Parathyroid adenoma (tissue), 2 donors: ENCODE results near the gene VAV1.

ENCODE experiments used
- H2AFZ ChIP-seq: fragments of 300-600 bp; sonication (generic); one replicate; pipeline ENCODE4 v1.7.0; 2017; ENCODE audit warnings: antibody characterized with exemption, mild to moderate bottlenecking
- H3K27ac ChIP-seq: fragments of 300-600 bp; sonication (generic); one replicate; pipeline ENCODE4 v1.7.0; 2017
- H3K27me3 ChIP-seq: fragments of 300-600 bp; sonication (generic); one replicate; pipeline ENCODE4 v1.7.0; 2017; ENCODE audit warnings: low read length; ENCODE audit not compliant: control insufficient read depth, insufficient read depth
- H3K36me3 ChIP-seq: fragments of 300-600 bp; sonication (generic); one replicate; pipeline ENCODE4 v1.7.0; 2017; ENCODE audit warnings: low read length; ENCODE audit not compliant: control insufficient read depth, insufficient read depth
- H3K4me1 ChIP-seq: fragments of 300-600 bp; sonication (generic); one replicate; pipeline ENCODE4 v1.7.0; 2017; ENCODE audit warnings: control low read depth
- H3K4me2 ChIP-seq: fragments of 300-600 bp; sonication (generic); one replicate; pipeline ENCODE4 v1.7.0; 2017; ENCODE audit warnings: low read length
- H3K4me3 ChIP-seq: fragments of 300-600 bp; sonication (generic); one replicate; pipeline ENCODE4 v1.7.0; 2017; ENCODE audit warnings: low read depth, low read length
- H3K79me2 ChIP-seq: fragments of 300-600 bp; sonication (generic); one replicate; pipeline ENCODE4 v1.7.0; 2017; ENCODE audit warnings: control low read depth
- H3K9ac ChIP-seq: fragments of 300-600 bp; sonication (generic); one replicate; pipeline ENCODE4 v1.7.0; 2017; ENCODE audit warnings: mild to moderate bottlenecking
- H3K9me3 ChIP-seq: fragments of 300-600 bp; sonication (generic); one replicate; pipeline ENCODE4 v1.7.0; 2017; ENCODE audit warnings: low read length; ENCODE audit not compliant: control insufficient read depth
- CTCF ChIP-seq: fragments of 300-600 bp; sonication (generic); IDR thresholded peaks from one replicate; pipeline ENCODE4 v1.7.0; 2017; ENCODE audit warnings: antibody characterized with exemption, mild to moderate bottlenecking
- donor health status: primary hyperparathyroidism.

VAV1 gene

GRCh38 chr19:6877766-6878165 is 105.3 kb downstream of the VAV1 start:
- no peak for TF ChIP-seq CTCF

GRCh38 chr19:6886277-6886897 is 113.9 kb downstream of the VAV1 start:
- Histone ChIP-seq H2AFZ (no peak overlapping the region), H3K9ac (no peak overlapping the region), H3K9me3 (no peaks in the 10 kb centered on the region), H3K36me3 (no peaks in the 10 kb centered on the region), H3K4me1 (no peaks in the 10 kb centered on the region), H3K79me2 (no peaks in the 10 kb centered on the region), H3K27ac (no peak overlapping the region), H3K27me3 (no peaks in the 10 kb centered on the region), H3K4me2 (no peak overlapping the region), H3K4me3 (no peak overlapping the region)
- no peak for TF ChIP-seq CTCF

More at GRCh38 chr19:6877766-6878165, 105.3 kb downstream of the VAV1 start:
- H3K4me2 ChIP-seq = no peak overlapping the region
- H3K36me3 ChIP-seq = no peaks in the 10 kb centered on the region
- no peak overlapping the region for H2AFZ ChIP-seq
- H3K79me2 ChIP-seq = no peaks in the 10 kb centered on the region
- no peaks in the 10 kb centered on the region for H3K9me3 ChIP-seq
- H3K27ac ChIP-seq = no peak overlapping the region
- no peak overlapping the region for H3K4me3 ChIP-seq
- H3K9ac ChIP-seq = no peak overlapping the region
- H3K27me3 ChIP-seq = no peaks in the 10 kb centered on the region
- H3K4me1 ChIP-seq = no peaks in the 10 kb centered on the region

GRCh38 chr19:6887316-6887715 is 114.8 kb downstream of the VAV1 start, which contains the start of gene ADGRE1:
Gene ADGRE1, plus strand, starts transcription at chr19:6887579. Its CDS starts 30 bp downstream, at chr19:6887609.
- Histone ChIP-seq H3K4me3 (no peak within 1 kb of the TSS), H2AFZ (no peak within 1 kb of the TSS), H3K4me1 (no peaks in the 10 kb centered on the region), H3K79me2 (no peaks in the 10 kb centered on the region), H3K36me3 (no peaks in the 10 kb centered on the region), H3K27me3 (no peaks in the 10 kb centered on the region), H3K9me3 (no peaks in the 10 kb centered on the region), H3K9ac (no peak within 1 kb of the TSS), H3K27ac (no peak within 1 kb of the TSS), H3K4me2 (no peak within 1 kb of the TSS)
- no peak for TF ChIP-seq CTCF

GRCh38 chr19:6888967-6889366 is 116.5 kb downstream of the VAV1 start:
- no peak overlapping the region for H3K4me3 ChIP-seq
- no peak overlapping the region for H3K9ac ChIP-seq
- H3K9me3 ChIP-seq = no peaks in the 10 kb centered on the region
- no peak for TF ChIP-seq CTCF
- H3K4me2 ChIP-seq = no peak overlapping the region
- no peak overlapping the region for H3K27ac ChIP-seq
- no peaks in the 10 kb centered on the region for H3K36me3 ChIP-seq
- H3K27me3 ChIP-seq = no peaks in the 10 kb centered on the region
- no peak overlapping the region for H2AFZ ChIP-seq
- H3K4me1 ChIP-seq = no peaks in the 10 kb centered on the region
- H3K79me2 ChIP-seq = no peaks in the 10 kb centered on the region

- no peaks in the 10 kb centered on the region for H3K4me1 ChIP-seq
- no peak overlapping the region for H3K4me3 ChIP-seq
- H3K4me2 ChIP-seq = no peak overlapping the region
- H3K36me3 ChIP-seq = no peaks in the 10 kb centered on the region
- H3K79me2 ChIP-seq = no peaks in the 10 kb centered on the region
- no peak for TF ChIP-seq CTCF
- no peaks in the 10 kb centered on the region for H3K27me3 ChIP-seq
- H3K9ac ChIP-seq = no peak overlapping the region
- no peak overlapping the region for H3K27ac ChIP-seq
- no peak overlapping the region for H2AFZ ChIP-seq
- no peaks in the 10 kb centered on the region for H3K9me3 ChIP-seq
Measured at GRCh38 chr19:6890401-6890913, 117.9 kb downstream of the VAV1 start.
